SK-N-SH treated with all-trans-retinoic acid at 6 μM for 48 hours (cell line): Measurements from ENCODE around the gene TF.

Source experiments
- ATAC-seq: fragments of 200-7000 bp; cut with Tn5 transposase; 3 replicates; pipeline ENCODE4 v1.9.1; 2020; ENCODE audit warnings: mild to moderate bottlenecking, moderate library complexity
- ARNTL ChIP-seq: fragments of 450-650 bp; formaldehyde crosslinking; IDR thresholded peaks from 2 replicates; pipeline ENCODE4 v1.5.0; 2020; ENCODE audit warnings: low read depth, mild to moderate bottlenecking, moderate library complexity, borderline replicate concordance
- BACH2 ChIP-seq: fragments of 250-450 bp; sonication (Bioruptor Pico); IDR thresholded peaks from 2 replicates; pipeline ENCODE4 v1.9.0; 2021; ENCODE audit warnings: mild to moderate bottlenecking, borderline replicate concordance
- CSDC2 ChIP-seq: fragments of 250-450 bp; sonication (Bioruptor Pico); IDR thresholded peaks from 2 replicates; pipeline ENCODE4 v1.5.0; 2020; ENCODE audit warnings: mild to moderate bottlenecking, moderate library complexity
- CSRNP3 ChIP-seq: fragments of 250-450 bp; sonication (Bioruptor Pico); IDR thresholded peaks from 2 replicates; pipeline ENCODE4 v1.5.1; 2021; ENCODE audit warnings: mild to moderate bottlenecking, moderate library complexity
- ESRRG ChIP-seq: fragments of 250-450 bp; sonication (Bioruptor Pico); IDR thresholded peaks from 2 replicates; pipeline ENCODE4 v1.6.1; 2021; ENCODE audit warnings: mild to moderate bottlenecking
- GLIS3 ChIP-seq: fragments of 250-450 bp; sonication (Bioruptor Pico); IDR thresholded peaks from 2 replicates; pipeline ENCODE4 v1.5.0; 2020; ENCODE audit warnings: mild to moderate bottlenecking, moderate library complexity
- ISL1 ChIP-seq: fragments of 250-450 bp; sonication (Bioruptor Pico); IDR thresholded peaks from 2 replicates; pipeline ENCODE4 v2.1.2; 2022; ENCODE audit warnings: mild to moderate bottlenecking, moderate library complexity
- PATZ1 ChIP-seq: fragments of 250-450 bp; sonication (Bioruptor Pico); IDR thresholded peaks from 2 replicates; pipeline ENCODE4 v1.8.0; 2020; ENCODE audit warnings: mild to moderate bottlenecking, moderate library complexity, borderline replicate concordance
- POU6F1 ChIP-seq: fragments of 250-450 bp; sonication (Bioruptor Pico); IDR thresholded peaks from 2 replicates; pipeline ENCODE4 v1.8.0; 2021; ENCODE audit warnings: low read depth, mild to moderate bottlenecking, moderate library complexity, borderline replicate concordance
- PPARA ChIP-seq: fragments of 250-450 bp; sonication (Bioruptor Pico); IDR thresholded peaks from 2 replicates; pipeline ENCODE4 v1.5.0; 2020; ENCODE audit warnings: mild to moderate bottlenecking, borderline replicate concordance
- RARB ChIP-seq: fragments of 250-450 bp; sonication (Bioruptor Pico); IDR thresholded peaks from 2 replicates; pipeline ENCODE4 v1.8.0; 2021; ENCODE audit warnings: mild to moderate bottlenecking, moderate library complexity
- SNAI2 ChIP-seq: fragments of 250-450 bp; sonication (Bioruptor Pico); IDR thresholded peaks from 2 replicates; pipeline ENCODE4 v1.5.0; 2020; ENCODE audit warnings: mild to moderate bottlenecking, moderate library complexity
- TCF4 ChIP-seq: fragments of 250-450 bp; sonication (Bioruptor Pico); IDR thresholded peaks from 2 replicates; pipeline ENCODE4 v1.8.0; 2021; ENCODE audit warnings: mild to moderate bottlenecking, moderate library complexity, borderline replicate concordance
- TOX ChIP-seq: fragments of 250-450 bp; sonication (Bioruptor Pico); IDR thresholded peaks from 2 replicates; pipeline ENCODE4 v1.8.0; 2021; ENCODE audit warnings: mild to moderate bottlenecking, moderate library complexity, borderline replicate concordance
- TSHZ2 ChIP-seq: fragments of 250-450 bp; sonication (Bioruptor Pico); IDR thresholded peaks from 2 replicates; pipeline ENCODE4 v1.5.0; 2020; ENCODE audit warnings: mild to moderate bottlenecking, moderate library complexity
- ZC3H10 ChIP-seq: fragments of 250-450 bp; sonication (Bioruptor Pico); IDR thresholded peaks from 2 replicates; pipeline ENCODE4 v1.5.1; 2021; ENCODE audit warnings: mild to moderate bottlenecking, moderate library complexity
- ZFP3 ChIP-seq: fragments of 250-450 bp; sonication (Bioruptor Pico); IDR thresholded peaks from 2 replicates; pipeline ENCODE4 v1.5.0; 2020; ENCODE audit warnings: mild to moderate bottlenecking, moderate library complexity
- ZFP30 ChIP-seq: fragments of 450-650 bp; formaldehyde crosslinking; IDR thresholded peaks from 2 replicates; pipeline ENCODE4 v1.5.0; 2022; ENCODE audit warnings: mild to moderate bottlenecking, moderate library complexity
- ZNF565 ChIP-seq: fragments of 450-650 bp; formaldehyde crosslinking; conservative IDR thresholded peaks from 2 replicates; pipeline ENCODE4 v1.5.0; 2020; ENCODE audit warnings: low read depth, mild to moderate bottlenecking, moderate library complexity
- ZNF70 ChIP-seq: fragments of 450-650 bp; formaldehyde crosslinking; IDR thresholded peaks from 2 replicates; pipeline ENCODE4 v1.5.0; 2020; ENCODE audit warnings: mild to moderate bottlenecking, moderate library complexity
- ZNF8 ChIP-seq: fragments of 450-650 bp; formaldehyde crosslinking; IDR thresholded peaks from 2 replicates; pipeline ENCODE4 v1.5.0; 2020; ENCODE audit warnings: mild to moderate bottlenecking, moderate library complexity

TF gene

GRCh38 chr3:133703915-133704314 lies 42.3 kb upstream of the TF start (continued):
- TF ChIP-seq SNAI2: no peak
- no peak for TF ChIP-seq GLIS3 (CRISPR knock-in tag)
- no peak for TF ChIP-seq ISL1 (CRISPR knock-in tag)
- TF ChIP-seq ZFP3 (CRISPR knock-in tag): no peak
- TF ChIP-seq CSRNP3 (CRISPR knock-in tag): no peak

- no peak for ATAC-seq
- no peak for TF ChIP-seq PPARA (CRISPR knock-in tag)
- TF ChIP-seq ESRRG: no peak
- no peak for TF ChIP-seq CSDC2 (CRISPR knock-in tag)
- no peak for TF ChIP-seq RARB
- TF ChIP-seq SNAI2: no peak
- no peak for TF ChIP-seq ZNF8 (CRISPR knock-in tag)
- TF ChIP-seq ZNF565: no peak
- TF ChIP-seq ZFP30 (CRISPR knock-in tag): no peak
- TF ChIP-seq BACH2: no peak
- TF ChIP-seq ISL1 (CRISPR knock-in tag): no peak
- TF ChIP-seq ZC3H10 (CRISPR knock-in tag): no peak
- no peak for TF ChIP-seq PATZ1 (CRISPR knock-in tag)
- TF ChIP-seq POU6F1 (CRISPR knock-in tag): no peak
- no peak for TF ChIP-seq GLIS3 (CRISPR knock-in tag)
- no peak for TF ChIP-seq TOX
- no peak for TF ChIP-seq TSHZ2 (CRISPR knock-in tag)
- TF ChIP-seq ARNTL: no peak
These were observed 40.2 kb upstream of the TF start for GRCh38 chr3:133706033-133706432.

GRCh38 chr3:133709139-133709750 lies 36.9 kb upstream of the TF start:
- TF ChIP-seq ZNF70 (CRISPR knock-in tag) (no peak), POU6F1 (CRISPR knock-in tag) (no peak), BACH2 (no peak), TCF4 (CRISPR knock-in tag) (no peak), ZFP3 (CRISPR knock-in tag) (no peak), ARNTL (no peak), SNAI2 (no peak), TSHZ2 (CRISPR knock-in tag) (no peak), TOX (no peak), PPARA (CRISPR knock-in tag) (no peak), ZNF8 (CRISPR knock-in tag) (no peak)
- no peak for ATAC-seq
